Measurements from ENCODE around the gene CWC22.
"Not testable (repeated sequence)": the region's sequence is repeated elsewhere in the genome, so short reads cannot be mapped to it uniquely, and the experiment has no call there.

GRCh38 chr2:180054576-180054975 lies 47.5 kb upstream of the CWC22 start:
- not testable (repeated sequence) for TF ChIP-seq CTCF, POLR2A (IDR thresholded peaks at IDR 0.05)
